Lower leg skin (tissue), 4 donors: ENCODE results near the gene CDYL2. TPM values are rescaled to one million over a fixed set of nuclear protein-coding genes. Genes with fewer than 3 reads are reported as not detected.
A peak's percentile ranks its signal among the peaks of the same experiment; 100 is the strongest.

Source experiments
- DNase-seq, 2 donors: peaks; one replicate each; pipeline ENCODE4 v3.0.0-alpha.2; 2019; ENCODE audit warnings: low spot score in 2 of 2
- H3K4me3 ChIP-seq: fragments of 200-600 bp; sonication (generic); 2 replicates; pipeline ENCODE4 v1.5.1; 2017; ENCODE audit warnings: mild to moderate bottlenecking, low read depth; ENCODE audit not compliant: poor library complexity, severe bottlenecking
- CTCF ChIP-seq, 3 donors: fragments of 450-650 bp; IDR thresholded peaks; one replicate each; pipeline ENCODE4 v1.5.1; 2016; ENCODE audit warnings: antibody characterized with exemption in 3 of 3, mild to moderate bottlenecking in 3 of 3, moderate library complexity in 2 of 3
- POLR2A ChIP-seq, 2 donors: fragments of 450-650 bp; IDR thresholded peaks; one replicate each; pipeline ENCODE4 v1.6.1; 2016 to 2017; ENCODE audit warnings: antibody characterized with exemption in 2 of 2, mild to moderate bottlenecking in 1 of 2, moderate library complexity in 1 of 2
- WGBS, 2 donors: methylation state at CpG; one replicate each; pipeline ENCODE4 v1.1.5; 2018; 5-methylcytosine and 5-hydroxymethylcytosine counted together
- intact Hi-C: fragments of 100-400 bp; cut with DNase I; formaldehyde crosslinking; loops from one replicate; pipeline ENCODE4 v1.15.0; 2023; ENCODE audit warnings: low total_unique reads
- total RNA-seq, 4 donors: library from RNA; depleted of rRNA; stranded (reverse); fragments of >200 nt; gene quantifications; one replicate each; pipeline ENCODE4 v1.1.0, GENCODE V29; 2016

CDYL2 gene
- total RNA-seq, 4 donors from 2014 or later, result 1.3 to 1.9 (median 1.7) TPM

- intact Hi-C loops, result no loop called here
- whole genome bisulfite sequencing, 2 donors, result 91 to 94% methylated on average over 1 of the region's 1 CpG
- H3K4me3 ChIP-seq, result no peak overlapping the region
- TF ChIP-seq CTCF (IDR thresholded peaks at IDR 0.05) (no peak), POLR2A (IDR thresholded peaks at IDR 0.05) (no peak)
- no peak for DNase-seq
These were observed 1.9 kb upstream of the CDYL2 start for GRCh38 chr16:80806289-80806688.

GRCh38 chr16:80804056-80804525, 307 bp downstream of the CDYL2 start:
- no peak for DNase-seq
- TF ChIP-seq POLR2A (IDR thresholded peaks at IDR 0.05) (no peak), CTCF (IDR thresholded peaks at IDR 0.05) (no peak)
- H3K4me3 ChIP-seq, result peak overlapping the region; percentile 65
- 0% methylated on average over 31 of the region's 80 CpGs; no CpG with 5 or more reads in 1 of the 2 donors for WGBS, 2 donors
- intact Hi-C loops, result no loop called here

DNA sequence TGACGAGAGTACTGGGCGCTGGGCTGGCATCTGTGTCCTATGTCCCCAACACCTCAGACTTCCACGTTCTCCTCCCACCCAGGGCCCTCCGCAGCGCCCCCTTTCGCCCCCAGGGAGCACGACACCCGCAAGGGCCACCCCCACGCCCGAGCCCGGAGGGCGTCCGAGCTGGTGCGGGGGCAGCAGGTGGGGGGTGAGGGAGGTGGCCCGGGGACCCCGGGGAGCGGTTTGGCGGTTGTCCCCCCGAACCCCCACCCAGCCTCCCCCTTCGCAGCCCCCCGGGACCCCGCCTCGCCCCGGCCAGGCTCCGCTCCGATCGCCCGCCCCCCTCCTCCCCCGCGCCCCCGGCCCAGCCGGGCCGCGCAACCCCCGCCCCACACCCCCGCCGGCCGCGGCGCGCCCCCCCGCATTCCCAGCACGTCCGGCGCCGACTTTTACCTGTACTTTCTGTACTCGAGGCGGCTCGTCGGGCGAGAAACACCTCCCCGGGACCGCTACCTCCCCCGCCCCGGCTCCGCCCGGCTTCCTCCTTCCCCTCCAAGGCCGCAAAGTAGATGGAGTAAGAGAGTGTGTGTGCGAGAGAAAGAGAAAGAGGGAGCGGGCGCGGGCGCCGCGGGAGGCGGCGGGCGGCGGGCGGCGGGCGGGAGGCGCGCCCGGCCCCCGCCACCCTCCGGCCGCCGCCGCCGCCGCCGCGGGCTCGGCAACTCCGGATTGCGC, 901 bp downstream of the CDYL2 start:
- 7 to 19% methylated on average over 19 to 51 of the region's 87 CpGs for WGBS, 2 donors
- no peak overlapping the region for H3K4me3 ChIP-seq
- no peak for DNase-seq
- intact Hi-C loops, result no loop called here
- TF ChIP-seq POLR2A (IDR thresholded peaks at IDR 0.05) (no peak), CTCF (IDR thresholded peaks at IDR 0.05) (no peak)

DNA sequence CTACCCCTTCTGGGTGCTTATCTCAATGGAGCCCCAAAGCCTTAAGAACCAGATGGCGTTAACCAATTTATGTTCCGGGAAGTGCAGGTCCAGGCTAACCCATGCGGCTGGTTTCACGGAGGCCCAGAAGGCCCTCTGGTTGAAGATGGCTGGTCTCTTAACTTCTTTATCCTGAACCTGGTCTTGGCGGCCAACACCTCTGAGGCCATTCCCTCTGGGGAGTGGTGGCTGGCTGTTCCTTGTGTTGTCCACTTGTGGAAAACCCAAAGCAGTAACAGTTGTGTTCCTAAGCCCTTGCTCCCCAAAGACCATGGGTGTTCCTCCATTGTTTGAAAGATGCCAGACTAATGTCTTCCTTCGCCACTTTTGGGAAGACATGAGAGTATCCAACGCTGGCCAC, 1.5 kb downstream of the CDYL2 start:
- WGBS, 2 donors, result 95 to 100% methylated on average over 7 of the region's 7 CpGs
- no peak for DNase-seq
- intact Hi-C loops, result no loop called here
- TF ChIP-seq POLR2A (IDR thresholded peaks at IDR 0.05) (no peak), CTCF (IDR thresholded peaks at IDR 0.05) (no peak)
- no peak overlapping the region for H3K4me3 ChIP-seq

- DNase-seq, result no peak
- 94 to 96% methylated on average over 4 of the region's 4 CpGs for WGBS, 2 donors
- H3K4me3 ChIP-seq, result no peak overlapping the region
- TF ChIP-seq POLR2A (IDR thresholded peaks at IDR 0.05) (no peak), CTCF (IDR thresholded peaks at IDR 0.05) (no peak)
- intact Hi-C loops, result no loop called here
These were observed 2.3 kb downstream of the CDYL2 start for GRCh38 chr16:80802138-80802537.

GRCh38 chr16:80794071-80794470, 10.3 kb downstream of the CDYL2 start:
- intact Hi-C loops, result no loop called here
- WGBS, 2 donors, result 96 to 98% methylated on average over 3 of the region's 3 CpGs
- no peak for DNase-seq
- TF ChIP-seq POLR2A (IDR thresholded peaks at IDR 0.05), result no peak
- TF ChIP-seq CTCF (IDR thresholded peaks at IDR 0.05), result no peak
- no peak overlapping the region for H3K4me3 ChIP-seq
